Body of pancreas (tissue), 4 donors: ENCODE results near the gene LPIN2.

Source experiments
- CTCF ChIP-seq, 7 experiments: fragments of 450-650 bp in 4 of 7; fragments of 200-600 bp in 3 of 7; sonication (generic) in 3 of 7; IDR thresholded peaks; one replicate each; pipeline ENCODE4 v1.5.1; 2016 to 2019; ENCODE audit warnings: antibody characterized with exemption in 7 of 7
- POLR2A ChIP-seq, 3 donors: fragments of 450-650 bp; IDR thresholded peaks; one replicate each; pipeline ENCODE4 v1.6.1; 2016; ENCODE audit warnings: antibody characterized with exemption in 3 of 3, mild to moderate bottlenecking in 2 of 3

GRCh38 chr18:3015204-3015592, 2.3 kb upstream of the LPIN2 start:
- TF ChIP-seq POLR2A (IDR thresholded peaks at IDR 0.05), result no peak
- no peak for TF ChIP-seq CTCF (IDR thresholded peaks at IDR 0.05)
